GM18867 (cell line): ENCODE measurements around the gene CFAP46.

Experiments
- ATAC-seq: cut with Tn5 transposase; IDR thresholded peaks from one replicate; pipeline ENCODE4 v1.9.1; 2021; ENCODE audit warnings: mild to moderate bottlenecking, moderate library complexity; ENCODE audit not compliant: unreplicated experiment

Gene CFAP46

GRCh38 chr10:132882069-132882951 lies 60.1 kb downstream of the CFAP46 start:
- ATAC-seq: no peak

GRCh38 chr10:132881186-132881920 lies 61.0 kb downstream of the CFAP46 start:
- no peak for ATAC-seq

GRCh38 chr10:132880128-132880981 lies 62.0 kb downstream of the CFAP46 start:
- ATAC-seq: no peak

- ATAC-seq: no peak
Observed at GRCh38 chr10:132879408-132880127, 62.8 kb downstream of the CFAP46 start.

GRCh38 chr10:132878730-132879407 lies 63.5 kb downstream of the CFAP46 start:
- ATAC-seq: no peak

- ATAC-seq: no peak
Observed at GRCh38 chr10:132878091-132878729, 64.2 kb downstream of the CFAP46 start.

GRCh38 chr10:132877473-132877872 lies 64.9 kb downstream of the CFAP46 start:
- ATAC-seq: no peak

GRCh38 chr10:132876993-132877431 lies 65.4 kb downstream of the CFAP46 start:
- no peak for ATAC-seq

GRCh38 chr10:132876131-132876860 lies 66.1 kb downstream of the CFAP46 start:
- no peak for ATAC-seq

- no peak for ATAC-seq
Observed at GRCh38 chr10:132875435-132875834, 66.9 kb downstream of the CFAP46 start.

- ATAC-seq: no peak
Observed at GRCh38 chr10:132873395-132873794, 69.0 kb downstream of the CFAP46 start.

GRCh38 chr10:132872658-132873057 lies 69.7 kb downstream of the CFAP46 start:
- ATAC-seq: no peak

GRCh38 chr10:132870426-132870825 lies 71.9 kb downstream of the CFAP46 start:
- no peak for ATAC-seq

GRCh38 chr10:132869621-132870020 lies 72.7 kb downstream of the CFAP46 start:
- ATAC-seq: no peak

- ATAC-seq: no peak
Observed at GRCh38 chr10:132868995-132869394, 73.4 kb downstream of the CFAP46 start.

- no peak for ATAC-seq
Observed at GRCh38 chr10:132867801-132868644, 74.3 kb downstream of the CFAP46 start.

GRCh38 chr10:132866601-132867381 lies 75.6 kb downstream of the CFAP46 start:
- no peak for ATAC-seq
